PFSK-1 (cell line): ENCODE data around the gene TYMP.

Experiments
- FOXP2 ChIP-seq: optimal IDR thresholded peaks from 2 replicates; pipeline ENCODE3; 2011; ENCODE audit warnings: borderline replicate concordance, control low read depth, inconsistent platforms; ENCODE audit not compliant: insufficient read depth; ENCODE audit errors: extremely low read length, extremely low read depth
- POLR2AphosphoS5 ChIP-seq: IDR thresholded peaks from 2 replicates; pipeline ENCODE4 v1.6.1; 2012; ENCODE audit warnings: low read depth, mild to moderate bottlenecking, control low read depth, low read length, moderate library complexity
- REST ChIP-seq, 2 experiments: IDR thresholded peaks; 2 replicates each; pipeline versions ENCODE4 v1.6.1 to v1.8.0; 2011 to 2012; ENCODE audit warnings: low read depth in 2 of 2, low read length in 2 of 2, control low read depth in 1 of 2, inconsistent platforms in 1 of 2, mild to moderate bottlenecking in 1 of 2, moderate library complexity in 1 of 2; ENCODE audit not compliant: insufficient read depth in 1 of 2
- SIN3A ChIP-seq: IDR thresholded peaks from 2 replicates; pipeline ENCODE4 v1.6.1; 2012; ENCODE audit warnings: mild to moderate bottlenecking, low read length, moderate library complexity, borderline replicate concordance; ENCODE audit not compliant: insufficient read depth
- TAF1 ChIP-seq: IDR thresholded peaks from 2 replicates; pipeline ENCODE4 v1.6.1; 2012; ENCODE audit warnings: low read length, control low read depth, borderline replicate concordance; ENCODE audit not compliant: insufficient read depth

Gene TYMP

GRCh38 chr22:50505276-50505775, 24.5 kb downstream of the TYMP start:
- no peak for TF ChIP-seq REST (IDR thresholded peaks at IDR 0.05; ENCODE audit: insufficient read depth in 1 of 2, low read depth in 2 of 2, low read length in 2 of 2)
- TF ChIP-seq SIN3A, result no peak

GRCh38 chr22:50504369-50505211, 25.2 kb downstream of the TYMP start:
- TF ChIP-seq TAF1, result no peak
- no peak for TF ChIP-seq REST (IDR thresholded peaks at IDR 0.05; ENCODE audit: insufficient read depth in 1 of 2, low read depth in 2 of 2, low read length in 2 of 2)
- no peak for TF ChIP-seq SIN3A

- TF ChIP-seq POLR2AphosphoS5, result no peak
- no peak for TF ChIP-seq FOXP2
- no peak for TF ChIP-seq SIN3A
- no peak for TF ChIP-seq REST (IDR thresholded peaks at IDR 0.05; ENCODE audit: insufficient read depth in 1 of 2, low read depth in 2 of 2, low read length in 2 of 2)
- TF ChIP-seq TAF1, result no peak
Observed at GRCh38 chr22:50503475-50504145, 26.2 kb downstream of the TYMP start.

- TF ChIP-seq FOXP2 (no peak), POLR2AphosphoS5 (no peak)
Observed at GRCh38 chr22:50502628-50503474, 27.0 kb downstream of the TYMP start.

GRCh38 chr22:50502096-50502495, 27.7 kb downstream of the TYMP start:
- TF ChIP-seq SIN3A (no peak), REST (IDR thresholded peaks at IDR 0.05; ENCODE audit: insufficient read depth in 1 of 2, low read depth in 2 of 2, low read length in 2 of 2) (no peak), TAF1 (no peak), FOXP2 (no peak), POLR2AphosphoS5 (no peak)
